Retinal pigment epithelial cell (primary cell): Measurements from ENCODE around the gene ISCA1.
"Not testable (repeated sequence)": the region's sequence is repeated elsewhere in the genome, so short reads cannot be mapped to it uniquely, and the experiment has no call there.

Experiments used
- DNase-seq: peaks from one replicate; pipeline ENCODE4 v3.0.0-alpha.2; 2010; ENCODE audit warnings: low read depth
- H3K4me3 ChIP-seq: 2 replicates; pipeline ENCODE4 v1.5.1; 2011; ENCODE audit warnings: mild to moderate bottlenecking, low read length, control low read depth, moderate library complexity
- TF ChIP-seq, protein P1 (sequence below): conservative IDR thresholded peaks from 2 replicates; pipeline ENCODE4 v1.5.1; 2011; ENCODE audit warnings: low read depth, low read length, control low read depth, inconsistent platforms

The ISCA1 gene

GRCh38 chr9:86303316-86303975, 21.1 kb upstream of the ISCA1 start:
- no peak overlapping the region for H3K4me3 ChIP-seq
- DNase-seq, result no peak
- TF ChIP-seq, protein P1, sequence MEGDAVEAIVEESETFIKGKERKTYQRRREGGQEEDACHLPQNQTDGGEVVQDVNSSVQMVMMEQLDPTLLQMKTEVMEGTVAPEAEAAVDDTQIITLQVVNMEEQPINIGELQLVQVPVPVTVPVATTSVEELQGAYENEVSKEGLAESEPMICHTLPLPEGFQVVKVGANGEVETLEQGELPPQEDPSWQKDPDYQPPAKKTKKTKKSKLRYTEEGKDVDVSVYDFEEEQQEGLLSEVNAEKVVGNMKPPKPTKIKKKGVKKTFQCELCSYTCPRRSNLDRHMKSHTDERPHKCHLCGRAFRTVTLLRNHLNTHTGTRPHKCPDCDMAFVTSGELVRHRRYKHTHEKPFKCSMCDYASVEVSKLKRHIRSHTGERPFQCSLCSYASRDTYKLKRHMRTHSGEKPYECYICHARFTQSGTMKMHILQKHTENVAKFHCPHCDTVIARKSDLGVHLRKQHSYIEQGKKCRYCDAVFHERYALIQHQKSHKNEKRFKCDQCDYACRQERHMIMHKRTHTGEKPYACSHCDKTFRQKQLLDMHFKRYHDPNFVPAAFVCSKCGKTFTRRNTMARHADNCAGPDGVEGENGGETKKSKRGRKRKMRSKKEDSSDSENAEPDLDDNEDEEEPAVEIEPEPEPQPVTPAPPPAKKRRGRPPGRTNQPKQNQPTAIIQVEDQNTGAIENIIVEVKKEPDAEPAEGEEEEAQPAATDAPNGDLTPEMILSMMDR, result no peak

DNA sequence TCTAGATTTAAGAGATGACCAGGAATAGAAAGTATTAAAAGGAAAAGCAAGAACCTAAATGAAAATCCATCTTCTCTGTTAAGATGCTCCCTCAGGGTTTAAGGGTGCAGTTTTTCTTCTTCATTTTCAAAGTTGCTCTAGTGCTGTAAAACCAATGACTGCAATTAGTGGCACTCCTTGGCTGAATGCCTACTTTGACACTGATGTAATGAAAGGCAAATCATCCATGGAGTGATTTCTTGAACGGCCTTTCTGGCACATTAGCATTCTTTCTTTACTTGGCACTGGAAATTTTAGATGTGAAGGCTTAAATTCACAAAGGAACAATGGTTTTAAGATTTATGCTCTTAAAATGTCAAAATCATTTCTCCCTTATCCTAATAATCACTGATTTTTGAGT, 19.3 kb upstream of the ISCA1 start:
- TF ChIP-seq, protein P1, result no peak
- DNase-seq, result no peak
- H3K4me3 ChIP-seq, result no peak overlapping the region

DNA sequence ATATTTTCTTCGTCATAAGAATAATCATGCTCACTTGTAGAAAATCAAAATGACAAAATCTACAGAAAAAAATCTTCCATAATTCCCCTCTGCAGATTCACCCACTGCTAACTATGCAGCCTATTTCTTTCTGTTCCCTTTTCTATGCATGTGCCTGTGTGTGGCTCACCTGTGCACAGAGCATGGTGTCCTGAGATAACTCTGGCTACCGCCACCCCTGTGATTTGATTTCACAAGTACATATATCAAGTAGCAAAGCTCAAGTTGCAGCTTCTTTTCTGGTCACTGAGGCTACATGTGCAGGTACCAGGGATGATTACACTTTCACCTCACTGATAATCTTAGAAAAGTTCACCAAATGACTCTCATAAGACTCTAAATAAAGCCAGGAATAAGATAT, 18.4 kb upstream of the ISCA1 start:
- no peak overlapping the region for H3K4me3 ChIP-seq
- no peak for DNase-seq
- TF ChIP-seq, protein P1, result no peak

DNA sequence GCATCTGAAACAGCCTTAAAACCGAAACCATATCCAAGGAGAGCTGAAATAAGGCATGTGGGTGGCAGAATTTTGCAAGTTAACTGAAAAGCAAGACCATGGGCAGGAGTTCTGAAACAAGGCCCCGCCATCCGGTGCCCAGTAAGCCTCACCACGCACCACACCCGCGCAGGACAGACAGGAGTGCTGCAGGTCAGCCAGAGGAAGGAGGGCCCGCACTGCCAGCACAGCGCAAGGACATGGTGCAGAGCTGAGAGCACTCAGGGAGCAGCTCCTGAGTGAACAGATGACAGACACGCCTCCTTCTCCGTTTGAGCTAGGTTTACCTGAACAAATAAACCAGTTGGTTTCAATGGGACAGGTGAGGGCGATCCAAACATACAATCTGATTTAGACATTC, 16.5 kb upstream of the ISCA1 start:
- TF ChIP-seq, protein P1, result no peak
- no peak overlapping the region for H3K4me3 ChIP-seq
- DNase-seq, result no peak

DNA sequence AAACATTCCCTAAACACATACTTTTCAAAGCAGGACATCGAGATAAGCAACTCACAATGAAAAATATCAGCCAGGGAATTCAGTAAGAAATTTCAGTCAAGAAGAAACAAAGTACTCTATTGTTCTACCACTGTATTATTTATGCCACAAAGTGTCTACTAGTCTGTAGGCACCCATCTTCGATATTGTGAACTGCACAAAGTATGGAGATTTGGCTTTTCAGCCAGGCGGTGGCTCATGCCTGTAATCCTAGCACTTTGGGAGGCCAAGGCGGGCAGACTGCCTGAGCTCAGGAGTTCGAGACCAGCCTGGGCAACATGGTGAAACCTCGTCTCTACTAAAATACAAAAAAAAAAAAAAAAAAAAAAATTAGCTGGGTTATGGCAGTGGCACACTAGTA, 8.0 kb upstream of the ISCA1 start:
- not testable (repeated sequence) for H3K4me3 ChIP-seq, DNase-seq

DNA sequence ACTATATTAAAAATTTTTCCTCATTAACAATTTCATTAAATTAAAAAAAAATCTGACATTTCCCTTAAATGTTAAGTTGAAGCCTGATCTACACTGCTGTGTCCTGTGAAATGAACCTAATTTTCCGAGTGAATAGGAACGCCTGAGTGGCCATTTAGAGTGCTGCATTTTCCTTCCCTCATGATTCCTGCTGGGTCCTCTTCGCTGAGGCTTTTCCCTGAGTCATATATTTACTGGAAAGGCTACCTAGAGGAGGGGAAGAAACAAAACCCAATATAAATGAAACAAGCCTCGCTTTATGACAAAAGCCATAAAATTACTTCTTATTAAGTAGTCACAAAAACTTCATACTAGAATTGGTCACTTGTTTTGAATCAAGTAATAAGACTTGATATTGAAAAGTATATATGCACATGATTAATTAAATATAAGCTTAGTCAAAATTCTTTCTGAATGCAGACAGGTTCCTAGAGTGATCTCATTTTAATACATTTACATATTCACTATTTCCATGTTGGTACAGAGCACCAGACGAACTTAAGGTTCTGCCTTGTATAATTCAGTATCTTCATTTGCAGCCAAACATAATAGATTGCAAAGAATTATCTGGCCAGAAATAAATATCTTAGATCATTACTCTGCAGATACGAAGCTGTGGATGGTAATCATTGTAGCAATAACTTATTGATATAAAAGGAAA, 6.3 kb upstream of the ISCA1 start:
- DNase-seq, result no peak
- no peak overlapping the region for H3K4me3 ChIP-seq
- TF ChIP-seq, protein P1, result no peak

DNA sequence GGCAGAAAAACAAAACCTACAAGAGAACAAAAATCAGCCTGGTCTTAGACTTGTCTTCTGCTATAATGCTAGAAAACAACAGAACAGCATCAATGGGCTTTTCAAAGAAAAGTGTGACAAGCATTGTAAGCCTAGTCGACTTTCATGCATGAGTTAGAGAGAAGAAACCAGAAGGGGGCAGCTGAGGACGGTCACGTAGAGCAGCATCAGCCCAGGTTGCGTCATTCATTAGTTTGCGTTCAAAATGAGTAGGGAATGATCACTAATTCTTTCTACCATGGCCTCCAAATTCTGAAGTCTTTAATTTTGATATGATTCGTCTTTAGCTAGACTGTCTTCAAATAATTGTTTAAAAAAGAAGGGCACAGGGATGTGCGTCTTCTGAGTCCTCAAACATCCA, 4.7 kb upstream of the ISCA1 start:
- TF ChIP-seq, protein P1, result peak; percentile 57
- no peak for DNase-seq
- H3K4me3 ChIP-seq, result no peak overlapping the region
